HTERT RPE-1 (cell line): Measurements from ENCODE around the gene CLPSL2.

Experiments used
- in situ Hi-C: fragments of 300-500 bp; cut with MboI; formaldehyde crosslinking; loops from 4 replicates; pipeline ENCODE4 v1.14.3; 2020; ENCODE audit warnings: low sequenced_read_pairs

The CLPSL2 gene

GRCh38 chr6:35786810-35787209 is 10.4 kb downstream of the CLPSL2 start:
- in situ Hi-C loops = no loop called here

GRCh38 chr6:35787266-35788218 is 11.1 kb downstream of the CLPSL2 start:
- in situ Hi-C loops = no loop called here

GRCh38 chr6:35788423-35788982 is 12.1 kb downstream of the CLPSL2 start:
- in situ Hi-C loops = no loop called here

- in situ Hi-C loops = no loop called here
Observed at GRCh38 chr6:35790683-35791082, 14.3 kb downstream of the CLPSL2 start.

- in situ Hi-C loops = no loop called here
Observed at GRCh38 chr6:35794536-35795452, 18.4 kb downstream of the CLPSL2 start.

- in situ Hi-C loops = no loop called here
Observed at GRCh38 chr6:35795453-35796071, 19.2 kb downstream of the CLPSL2 start.

- in situ Hi-C loops = no loop called here
Observed at GRCh38 chr6:35796236-35796635, 19.8 kb downstream of the CLPSL2 start.

- in situ Hi-C loops = no loop called here
Observed at GRCh38 chr6:35797837-35798526, 21.6 kb downstream of the CLPSL2 start.

- in situ Hi-C loops = no loop called here
Observed at GRCh38 chr6:35798706-35799105, 22.3 kb downstream of the CLPSL2 start.

- in situ Hi-C loops = no loop called here
Observed at GRCh38 chr6:35801148-35801547, 24.8 kb downstream of the CLPSL2 start.

GRCh38 chr6:35804996-35805736 is 28.8 kb downstream of the CLPSL2 start, which contains the start of gene LHFPL5:
TSS of gene LHFPL5 (plus strand) at chr6:35805352. CDS start at chr6:35805671, 319 bp downstream.
- in situ Hi-C loops = no loop called here

GRCh38 chr6:35808688-35809087 is 32.3 kb downstream of the CLPSL2 start:
- in situ Hi-C loops = no loop called here

- in situ Hi-C loops = no loop called here
Observed at GRCh38 chr6:35809809-35810208, 33.4 kb downstream of the CLPSL2 start.

GRCh38 chr6:35810971-35811698 is 34.7 kb downstream of the CLPSL2 start:
- in situ Hi-C loops = no loop called here

- in situ Hi-C loops = no loop called here
Observed at GRCh38 chr6:35811699-35811995, 35.2 kb downstream of the CLPSL2 start.

GRCh38 chr6:35817515-35817914 is 41.1 kb downstream of the CLPSL2 start:
- in situ Hi-C loops = no loop called here

- in situ Hi-C loops = no loop called here
Observed at GRCh38 chr6:35823601-35824000, 47.2 kb downstream of the CLPSL2 start.

GRCh38 chr6:35824552-35825192 is 48.3 kb downstream of the CLPSL2 start:
- in situ Hi-C loops = no loop called here
